Thyroid gland (tissue), 4 donors: Measurements from ENCODE around the gene ECT2L.

Experiments used
- POLR2A ChIP-seq, 2 donors: fragments of 450-650 bp; IDR thresholded peaks; one replicate each; pipeline ENCODE4 v1.6.1; 2017; ENCODE audit warnings: antibody characterized with exemption in 2 of 2, mild to moderate bottlenecking in 2 of 2, moderate library complexity in 1 of 2
- TF ChIP-seq, protein P1 (sequence below), 6 experiments: fragments of 200-600 bp in 3 of 6; fragments of 450-650 bp in 3 of 6; sonication (generic) in 3 of 6; IDR thresholded peaks; one replicate each; pipeline ENCODE4 v1.5.1; 2016 to 2019; ENCODE audit warnings: antibody characterized with exemption in 6 of 6, mild to moderate bottlenecking in 2 of 6, inconsistent platforms in 1 of 6, moderate library complexity in 1 of 6

DNA sequence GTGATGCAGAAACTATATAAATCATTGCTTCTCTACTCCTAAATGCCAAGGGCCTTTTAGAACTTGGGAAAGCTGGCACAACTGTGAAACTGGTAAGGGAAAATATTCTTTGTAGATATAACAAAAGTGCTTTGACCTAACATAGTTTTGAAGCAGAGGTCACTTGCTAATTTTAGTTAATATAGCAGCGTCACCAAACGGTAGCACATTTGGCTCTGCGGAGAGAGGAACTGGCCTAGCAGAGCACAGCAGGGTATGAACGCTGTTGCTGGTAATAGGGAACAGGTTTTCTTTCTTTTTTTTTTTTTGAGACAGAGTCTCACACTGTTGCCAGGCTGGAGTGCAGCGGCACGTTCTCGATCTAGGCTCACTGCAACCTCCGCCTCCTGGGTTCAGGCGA is 67.4 kb downstream of the ECT2L start:
- TF ChIP-seq POLR2A (IDR thresholded peaks at IDR 0.05), result no peak
- TF ChIP-seq, protein P1, sequence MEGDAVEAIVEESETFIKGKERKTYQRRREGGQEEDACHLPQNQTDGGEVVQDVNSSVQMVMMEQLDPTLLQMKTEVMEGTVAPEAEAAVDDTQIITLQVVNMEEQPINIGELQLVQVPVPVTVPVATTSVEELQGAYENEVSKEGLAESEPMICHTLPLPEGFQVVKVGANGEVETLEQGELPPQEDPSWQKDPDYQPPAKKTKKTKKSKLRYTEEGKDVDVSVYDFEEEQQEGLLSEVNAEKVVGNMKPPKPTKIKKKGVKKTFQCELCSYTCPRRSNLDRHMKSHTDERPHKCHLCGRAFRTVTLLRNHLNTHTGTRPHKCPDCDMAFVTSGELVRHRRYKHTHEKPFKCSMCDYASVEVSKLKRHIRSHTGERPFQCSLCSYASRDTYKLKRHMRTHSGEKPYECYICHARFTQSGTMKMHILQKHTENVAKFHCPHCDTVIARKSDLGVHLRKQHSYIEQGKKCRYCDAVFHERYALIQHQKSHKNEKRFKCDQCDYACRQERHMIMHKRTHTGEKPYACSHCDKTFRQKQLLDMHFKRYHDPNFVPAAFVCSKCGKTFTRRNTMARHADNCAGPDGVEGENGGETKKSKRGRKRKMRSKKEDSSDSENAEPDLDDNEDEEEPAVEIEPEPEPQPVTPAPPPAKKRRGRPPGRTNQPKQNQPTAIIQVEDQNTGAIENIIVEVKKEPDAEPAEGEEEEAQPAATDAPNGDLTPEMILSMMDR (IDR thresholded peaks at IDR 0.05), result no peak
